ENCODE results near the gene DUOX1. TPM values are rescaled to one million over a fixed set of nuclear protein-coding genes. Genes with fewer than 3 reads are reported as not detected.

DUOX1 gene
- polyA plus RNA-seq, 3 donors = 0.22 TPM; not detected in 2

DNA sequence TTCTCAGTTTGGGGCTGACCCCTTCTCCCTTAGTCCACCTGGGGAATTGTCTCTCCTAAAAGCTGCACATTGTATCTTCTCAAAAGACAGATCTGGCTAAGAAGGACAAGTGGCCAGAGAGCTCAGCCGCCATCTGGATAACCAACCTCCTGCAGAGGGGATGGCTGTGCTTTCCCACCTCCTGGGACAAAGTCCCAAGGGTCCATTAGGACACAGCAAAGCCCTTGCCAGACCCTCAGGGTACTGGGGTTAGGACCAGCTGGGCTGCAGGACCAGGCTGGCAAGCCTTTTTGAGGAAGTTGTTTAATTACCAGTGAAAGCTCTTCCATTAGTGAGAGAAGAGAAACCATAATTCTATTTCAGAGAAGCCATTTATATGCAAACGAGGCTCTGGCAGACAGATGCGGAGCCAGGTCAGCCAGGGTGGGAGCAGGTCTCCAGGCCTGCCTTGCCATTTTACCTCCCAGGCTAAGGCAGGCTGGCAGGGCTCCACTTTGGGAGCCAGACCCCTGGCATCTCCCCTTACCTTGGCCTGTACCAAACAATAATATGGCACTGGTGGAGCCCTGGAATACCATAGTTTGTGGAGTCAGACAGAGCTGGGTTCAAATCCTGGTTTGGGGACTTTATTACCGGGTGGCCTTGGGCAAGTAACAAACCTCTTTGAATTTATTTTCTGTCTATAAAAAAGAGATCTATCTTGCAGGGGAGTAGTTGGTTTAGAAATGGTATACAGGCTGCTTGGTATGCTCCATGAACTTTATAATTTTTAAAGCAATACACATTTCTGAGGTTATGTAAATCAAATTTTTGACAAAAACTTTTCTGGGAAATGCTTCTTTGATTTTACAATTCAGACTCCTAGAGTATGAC, 40.0 kb downstream of the DUOX1 start:
- Mint-ChIP-seq H3K9me3 (no peaks in the 10 kb centered on the region), H3K36me3 (no peaks in the 10 kb centered on the region), H3K27ac (peak overlapping the region in 4 of 7 donors; percentile 16 to 54 (median 45)), H3K4me3 (no peak overlapping the region), H3K4me1 (peaks cover 18% of the 10 kb centered on the region), H3K27me3 (ENCODE audit: low read depth in 3 of 3) (peaks cover 0 to 3% (median 0%) of the 10 kb centered on the region in 3 donors)
- H3K4me3 ChIP-seq (replicated peaks in 1 of 3; ENCODE audit: low read depth in 2 of 3, low read length in 3 of 3) = no peak overlapping the region
- DNase-seq = no peak
- no peak overlapping the region for H3K4me2 ChIP-seq (replicated peaks; ENCODE audit: extremely low read depth, low read length, poor library complexity, severe bottlenecking)
- H3K36me3 ChIP-seq (replicated peaks in 1 of 2; ENCODE audit: control insufficient read depth in 1 of 2, insufficient read depth in 2 of 2, low read length in 2 of 2) = no peaks in the 10 kb centered on the region
- H3K4me1 ChIP-seq (ENCODE audit: control insufficient read depth in 1 of 2, insufficient read depth in 2 of 2, low read length in 2 of 2) = peaks cover 12 to 18% of the 10 kb centered on the region in 2 donors
- no peak overlapping the region for H3K9ac ChIP-seq (ENCODE audit: insufficient read depth, low read length, poor library complexity, severe bottlenecking)
- H3K27ac ChIP-seq (ENCODE audit: low read depth in 1 of 2, low read length in 2 of 2) = peak overlapping the region; percentile 8 to 31
- TF ChIP-seq, protein P1, sequence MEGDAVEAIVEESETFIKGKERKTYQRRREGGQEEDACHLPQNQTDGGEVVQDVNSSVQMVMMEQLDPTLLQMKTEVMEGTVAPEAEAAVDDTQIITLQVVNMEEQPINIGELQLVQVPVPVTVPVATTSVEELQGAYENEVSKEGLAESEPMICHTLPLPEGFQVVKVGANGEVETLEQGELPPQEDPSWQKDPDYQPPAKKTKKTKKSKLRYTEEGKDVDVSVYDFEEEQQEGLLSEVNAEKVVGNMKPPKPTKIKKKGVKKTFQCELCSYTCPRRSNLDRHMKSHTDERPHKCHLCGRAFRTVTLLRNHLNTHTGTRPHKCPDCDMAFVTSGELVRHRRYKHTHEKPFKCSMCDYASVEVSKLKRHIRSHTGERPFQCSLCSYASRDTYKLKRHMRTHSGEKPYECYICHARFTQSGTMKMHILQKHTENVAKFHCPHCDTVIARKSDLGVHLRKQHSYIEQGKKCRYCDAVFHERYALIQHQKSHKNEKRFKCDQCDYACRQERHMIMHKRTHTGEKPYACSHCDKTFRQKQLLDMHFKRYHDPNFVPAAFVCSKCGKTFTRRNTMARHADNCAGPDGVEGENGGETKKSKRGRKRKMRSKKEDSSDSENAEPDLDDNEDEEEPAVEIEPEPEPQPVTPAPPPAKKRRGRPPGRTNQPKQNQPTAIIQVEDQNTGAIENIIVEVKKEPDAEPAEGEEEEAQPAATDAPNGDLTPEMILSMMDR (IDR thresholded peaks at IDR 0.05) = no peak
- no peaks in the 10 kb centered on the region for H3K79me2 ChIP-seq (ENCODE audit: insufficient read depth, low read length)
- H3K27me3 ChIP-seq (ENCODE audit: control insufficient read depth in 2 of 2, insufficient read depth in 2 of 2, low read length in 2 of 2) = no peaks in the 10 kb centered on the region
- intact Hi-C loops (cut with micrococcal nuclease) = loop anchor here (5.0 to 10.0 kb wide), 3 partner anchors 32 to 232 kb away; a partner anchor contains a TSS
- no peaks in the 10 kb centered on the region for H3K9me3 ChIP-seq (replicated peaks in 1 of 2; ENCODE audit: control insufficient read depth in 1 of 2, insufficient read depth in 1 of 2, low read length in 2 of 2)
- WGBS (ENCODE audit: insufficient coverage) = 55% methylated on average over 3 of the region's 4 CpGs
- no peaks in the 10 kb centered on the region for H4K20me1 ChIP-seq (ENCODE audit: insufficient read depth, low read length)
- H2AFZ ChIP-seq (ENCODE audit: insufficient read depth, low read depth, low read length, poor library complexity, severe bottlenecking) = no peak overlapping the region

DNA sequence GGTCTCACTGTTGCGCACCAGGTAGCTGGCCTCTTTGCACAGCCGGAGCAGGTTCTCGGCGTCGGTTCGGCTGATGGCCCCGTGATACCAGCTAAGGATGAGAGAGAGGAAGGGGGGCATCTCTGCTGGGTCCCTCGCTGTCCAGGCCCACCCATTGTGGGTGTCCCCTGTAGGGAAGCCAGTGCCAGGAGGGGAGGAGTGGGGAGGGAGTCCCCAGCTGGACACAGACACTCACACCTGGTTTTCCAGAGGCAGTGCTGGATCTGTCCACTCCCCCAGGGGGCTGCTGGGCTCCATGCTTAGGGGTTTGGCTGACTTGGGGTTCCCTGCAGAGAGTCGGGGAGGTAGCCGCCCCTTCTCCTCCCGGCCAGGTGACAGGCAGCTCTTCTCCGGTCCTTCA, 42.1 kb downstream of the DUOX1 start:
- TF ChIP-seq, protein P1 (IDR thresholded peaks at IDR 0.05) = no peak
- no peaks in the 10 kb centered on the region for H3K9me3 Mint-ChIP-seq

More for the DNA sequence above, 42.1 kb downstream of the DUOX1 start:
- Histone ChIP-seq H3K9ac (ENCODE audit: insufficient read depth, low read length, poor library complexity, severe bottlenecking) (no peak overlapping the region), H3K9me3 (replicated peaks in 1 of 2; ENCODE audit: control insufficient read depth in 1 of 2, insufficient read depth in 1 of 2, low read length in 2 of 2) (no peaks in the 10 kb centered on the region), H3K79me2 (ENCODE audit: insufficient read depth, low read length) (no peaks in the 10 kb centered on the region), H3K4me2 (replicated peaks; ENCODE audit: extremely low read depth, low read length, poor library complexity, severe bottlenecking) (no peak overlapping the region), H2AFZ (ENCODE audit: insufficient read depth, low read depth, low read length, poor library complexity, severe bottlenecking) (no peak overlapping the region), H3K27me3 (ENCODE audit: control insufficient read depth in 2 of 2, insufficient read depth in 2 of 2, low read length in 2 of 2) (no peaks in the 10 kb centered on the region), H3K27ac (ENCODE audit: low read depth in 1 of 2, low read length in 2 of 2) (no peak overlapping the region), H3K4me3 (replicated peaks in 1 of 3; ENCODE audit: low read depth in 2 of 3, low read length in 3 of 3) (no peak overlapping the region), H4K20me1 (ENCODE audit: insufficient read depth, low read length) (no peaks in the 10 kb centered on the region), H3K36me3 (replicated peaks in 1 of 2; ENCODE audit: control insufficient read depth in 1 of 2, insufficient read depth in 2 of 2, low read length in 2 of 2) (no peaks in the 10 kb centered on the region), H3K4me1 (ENCODE audit: control insufficient read depth in 1 of 2, insufficient read depth in 2 of 2, low read length in 2 of 2) (peaks cover 0 to 2% of the 10 kb centered on the region in 2 donors)
- WGBS (ENCODE audit: insufficient coverage) = 93% methylated on average over 6 of the region's 12 CpGs
- Mint-ChIP-seq H3K4me1 (peaks cover 2% of the 10 kb centered on the region), H3K27me3 (ENCODE audit: low read depth in 3 of 3) (no peaks in the 10 kb centered on the region), H3K36me3 (no peaks in the 10 kb centered on the region), H3K4me3 (no peak overlapping the region), H3K27ac (no peak overlapping the region)
- intact Hi-C loops (cut with micrococcal nuclease) = loop anchor here in 1 of 2 donors (10.0 kb wide), 1 partner anchor 93 kb away; no protein-coding TSS in a partner anchor
- no peak for DNase-seq

All from CD14-positive monocyte (primary cell).